OCI-LY7 (cell line): ENCODE measurements around the gene ZFHX3. TPM values are rescaled to one million over a fixed set of nuclear protein-coding genes. Genes with fewer than 3 reads are reported as not detected.

Experiments
- BruUV-seq: library from RNA; stranded (reverse); fragments of 400-500 nt; replicated peaks from 2 replicates; lab custom pipeline; 2021; lab: Mats Ljungman, UMichigan
- CTCF ChIA-PET: fragments of 300-600 bp; sonication (Branson Sonifier 250); formaldehyde crosslinking; loops from one replicate; lab custom pipeline; 2022; ENCODE audit warnings: antibody characterized with exemption; ENCODE audit not compliant: unreplicated experiment; lab: Charles Lee
- POLR2A ChIA-PET: fragments of 300-600 bp; sonication (Branson Sonifier 250); formaldehyde crosslinking; loops from one replicate; lab custom pipeline; 2022; ENCODE audit warnings: antibody characterized with exemption; lab: Charles Lee
- DNase-seq: peaks from one replicate; pipeline ENCODE4 v3.0.0-alpha.2; 2015; ENCODE audit warnings: low spot score
- H2AFZ ChIP-seq: fragments of 200-600 bp; sonication (generic), shearing (Covaris generic); 2 replicates; pipeline ENCODE4 v1.6.1; 2014; ENCODE audit warnings: mild to moderate bottlenecking, antibody characterized with exemption, low read length, moderate library complexity
- H3K27ac ChIP-seq: fragments of 200-600 bp; sonication (generic); 2 replicates; pipeline ENCODE4 v1.5.1; 2014; ENCODE audit warnings: mixed run types, low read depth, mild to moderate bottlenecking, moderate library complexity, low read length, inconsistent platforms; ENCODE audit not compliant: poor library complexity, severe bottlenecking
- H3K36me3 ChIP-seq: fragments of 200-600 bp; sonication (generic); 2 replicates; pipeline ENCODE4 v1.6.1; 2014; ENCODE audit warnings: mild to moderate bottlenecking, antibody characterized with exemption, low read length, moderate library complexity, mixed read lengths; ENCODE audit not compliant: insufficient read depth
- H3K4me1 ChIP-seq: fragments of 200-600 bp; sonication (generic); 2 replicates; pipeline ENCODE4 v1.5.1; 2014; ENCODE audit warnings: mild to moderate bottlenecking, low read length; ENCODE audit not compliant: insufficient read depth, poor library complexity, severe bottlenecking
- H3K4me2 ChIP-seq: fragments of 200-600 bp; sonication (generic); 2 replicates; pipeline ENCODE4 v1.6.1; 2014; ENCODE audit warnings: mild to moderate bottlenecking, low read length
- H3K4me3 ChIP-seq: fragments of 200-600 bp; sonication (generic); 2 replicates; pipeline ENCODE4 v1.5.1; 2014; ENCODE audit warnings: mild to moderate bottlenecking, low read depth, low read length; ENCODE audit not compliant: poor library complexity, severe bottlenecking
- H3K79me2 ChIP-seq: fragments of 200-600 bp; sonication (generic); 2 replicates; pipeline ENCODE4 v1.6.1; 2016; ENCODE audit warnings: low read depth, mild to moderate bottlenecking, low read length, moderate library complexity, mixed read lengths; ENCODE audit not compliant: insufficient read depth
- H3K9me2 ChIP-seq: fragments of 200-600 bp; sonication (generic); 2 replicates; pipeline ENCODE4 v1.6.1; 2016; ENCODE audit warnings: mild to moderate bottlenecking, low read length, mixed read lengths; ENCODE audit not compliant: insufficient read depth
- H3K9me3 ChIP-seq: fragments of 200-600 bp; sonication (generic); 2 replicates; pipeline ENCODE4 v1.6.1; 2014; ENCODE audit warnings: mild to moderate bottlenecking, mixed run types, low read length, mixed read lengths
- H4K20me1 ChIP-seq: fragments of 200-600 bp; sonication (generic); 2 replicates; pipeline ENCODE4 v1.6.1; 2014; ENCODE audit warnings: mild to moderate bottlenecking, antibody characterized with exemption, low read length, moderate library complexity, mixed read lengths; ENCODE audit not compliant: insufficient read depth
- EZH2phosphoT487 ChIP-seq: fragments of 200-600 bp; sonication (generic); IDR thresholded peaks from 2 replicates; pipeline ENCODE4 v1.6.1; 2018; ENCODE audit warnings: low read depth, borderline replicate concordance, mild to moderate bottlenecking, mixed run types, antibody characterized with exemption, low read length, moderate library complexity, mixed read lengths
- intact Hi-C: fragments of 100-400 bp; cut with micrococcal nuclease; formaldehyde crosslinking; loops from one replicate; pipeline ENCODE4 v1.10.0; 2022; ENCODE audit not compliant: unreplicated experiment
- total RNA-seq, 2 experiments: library from RNA; depleted of rRNA in 1 of 2; stranded (reverse); fragments of >200 nt in 1 of 2; shearing (Covaris generic) in 1 of 2; gene quantifications; 2 replicates each; pipeline ENCODE4 v1.2.3, GENCODE V29; 2014 to 2022
- TF ChIP-seq, protein P1 (sequence below): fragments of 200-600 bp; sonication (generic); conservative IDR thresholded peaks from 2 replicates; pipeline ENCODE4 v1.5.1; 2014; ENCODE audit warnings: mild to moderate bottlenecking, antibody characterized with exemption, low read length, moderate library complexity, mixed read lengths

Gene ZFHX3
- total RNA-seq, 2 experiments from 2014 or later, result 1.3 to 6.2 TPM

- POLR2A ChIA-PET, result interaction anchor here (0.5 kb wide), 1 partner anchor 383 kb away, joined by 3 read pairs; no protein-coding TSS in a partner anchor
- no peak overlapping the region for H3K27ac ChIP-seq
- peaks cover 8% of the 10 kb centered on the region for H3K4me1 ChIP-seq
- no peaks in the 10 kb centered on the region for H3K36me3 ChIP-seq
- no peaks in the 10 kb centered on the region for H4K20me1 ChIP-seq
- H3K4me3 ChIP-seq, result no peak overlapping the region
- no peaks in the 10 kb centered on the region for H3K9me2 ChIP-seq
- H2AFZ ChIP-seq, result no peak overlapping the region
- intact Hi-C loops, result loop anchor here (5.0 to 10.0 kb wide), 3 partner anchors 225 to 415 kb away; no protein-coding TSS in a partner anchor
- H3K9me3 ChIP-seq, result no peaks in the 10 kb centered on the region
- no peak overlapping the region for H3K4me2 ChIP-seq
- TF ChIP-seq, protein P1, sequence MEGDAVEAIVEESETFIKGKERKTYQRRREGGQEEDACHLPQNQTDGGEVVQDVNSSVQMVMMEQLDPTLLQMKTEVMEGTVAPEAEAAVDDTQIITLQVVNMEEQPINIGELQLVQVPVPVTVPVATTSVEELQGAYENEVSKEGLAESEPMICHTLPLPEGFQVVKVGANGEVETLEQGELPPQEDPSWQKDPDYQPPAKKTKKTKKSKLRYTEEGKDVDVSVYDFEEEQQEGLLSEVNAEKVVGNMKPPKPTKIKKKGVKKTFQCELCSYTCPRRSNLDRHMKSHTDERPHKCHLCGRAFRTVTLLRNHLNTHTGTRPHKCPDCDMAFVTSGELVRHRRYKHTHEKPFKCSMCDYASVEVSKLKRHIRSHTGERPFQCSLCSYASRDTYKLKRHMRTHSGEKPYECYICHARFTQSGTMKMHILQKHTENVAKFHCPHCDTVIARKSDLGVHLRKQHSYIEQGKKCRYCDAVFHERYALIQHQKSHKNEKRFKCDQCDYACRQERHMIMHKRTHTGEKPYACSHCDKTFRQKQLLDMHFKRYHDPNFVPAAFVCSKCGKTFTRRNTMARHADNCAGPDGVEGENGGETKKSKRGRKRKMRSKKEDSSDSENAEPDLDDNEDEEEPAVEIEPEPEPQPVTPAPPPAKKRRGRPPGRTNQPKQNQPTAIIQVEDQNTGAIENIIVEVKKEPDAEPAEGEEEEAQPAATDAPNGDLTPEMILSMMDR, result no peak
- no peak for TF ChIP-seq EZH2phosphoT487
- no TSS peak for BruUV-seq
- CTCF ChIA-PET, result no interaction called here
- DNase-seq, result no peak
- H3K79me2 ChIP-seq, result no peaks in the 10 kb centered on the region
Observed at GRCh38 chr16:72829846-72830775, 217.8 kb downstream of the ZFHX3 start.

GRCh38 chr16:72827866-72828265 is 220.1 kb downstream of the ZFHX3 start:
- no peak overlapping the region for H3K4me3 ChIP-seq
- H3K4me1 ChIP-seq, result peaks cover 3% of the 10 kb centered on the region
- POLR2A ChIA-PET, result no interaction called here
- CTCF ChIA-PET, result no interaction called here
- no peaks in the 10 kb centered on the region for H3K9me3 ChIP-seq
- intact Hi-C loops, result no loop called here
- BruUV-seq, result no TSS peak
- H3K36me3 ChIP-seq, result no peaks in the 10 kb centered on the region
- no peak for DNase-seq
- H3K27ac ChIP-seq, result no peak overlapping the region
- TF ChIP-seq EZH2phosphoT487, result no peak
- TF ChIP-seq, protein P1, result no peak
- no peaks in the 10 kb centered on the region for H4K20me1 ChIP-seq
- no peaks in the 10 kb centered on the region for H3K9me2 ChIP-seq
- no peak overlapping the region for H3K4me2 ChIP-seq
- H2AFZ ChIP-seq, result no peak overlapping the region
- no peaks in the 10 kb centered on the region for H3K79me2 ChIP-seq
